HG03439 (cell line): ENCODE measurements around the gene FGA.
A peak's percentile ranks its signal among the peaks of the same experiment; 100 is the strongest.

Experiments used
- ATAC-seq: cut with Tn5 transposase; IDR thresholded peaks from one replicate; pipeline ENCODE4 v1.9.1; 2021; ENCODE audit warnings: mild to moderate bottlenecking, moderate library complexity; ENCODE audit not compliant: unreplicated experiment

The FGA gene

GRCh38 chr4:154590329-154591006 lies at the start of gene FGA:
FGA (minus strand) TSS chr4:154590742; CDS start chr4:154590687, 55 bp downstream.
- no peak for ATAC-seq

DNA sequence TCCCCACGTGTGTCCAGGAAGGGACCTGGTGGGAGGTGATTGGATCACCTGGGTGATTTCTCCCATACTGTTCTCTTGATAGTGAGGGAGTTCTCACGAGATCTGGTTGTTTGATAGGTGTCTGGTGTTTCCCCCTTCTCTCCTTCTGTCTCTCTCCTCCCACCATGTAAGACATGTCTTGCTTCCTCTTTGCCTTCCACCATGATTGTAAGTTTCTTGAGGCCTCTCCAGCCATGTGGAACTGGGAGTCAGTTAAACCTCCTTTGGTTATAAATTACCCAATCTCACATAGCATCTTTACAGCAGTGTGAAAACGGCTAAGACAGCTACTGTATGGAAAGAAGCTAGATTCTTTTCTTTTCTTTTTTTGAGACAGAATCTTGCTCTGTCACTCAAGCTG lies 43.5 kb upstream of the FGA start:
- ATAC-seq = no peak

- no peak for ATAC-seq
Measured at GRCh38 chr4:154631828-154632227, 41.3 kb upstream of the FGA start.

DNA sequence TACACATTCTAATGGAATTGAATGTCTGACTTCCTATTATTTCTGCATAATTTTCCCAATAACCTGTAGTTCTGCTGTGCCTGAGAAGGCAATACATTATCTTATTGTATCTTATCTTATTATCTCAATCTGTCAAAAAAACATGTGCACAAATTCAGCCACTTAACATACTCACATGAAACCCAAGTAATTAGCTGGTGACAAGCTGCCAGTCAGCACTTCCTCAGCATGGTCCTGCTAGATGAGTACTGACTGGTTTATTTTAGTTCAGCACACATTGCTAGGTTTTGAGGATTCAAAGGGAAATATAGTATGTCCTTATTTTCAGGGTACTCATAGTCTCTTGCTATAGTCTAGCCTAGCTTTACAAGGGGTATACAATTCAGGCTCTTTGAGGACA lies 39.8 kb upstream of the FGA start:
- no peak for ATAC-seq

DNA sequence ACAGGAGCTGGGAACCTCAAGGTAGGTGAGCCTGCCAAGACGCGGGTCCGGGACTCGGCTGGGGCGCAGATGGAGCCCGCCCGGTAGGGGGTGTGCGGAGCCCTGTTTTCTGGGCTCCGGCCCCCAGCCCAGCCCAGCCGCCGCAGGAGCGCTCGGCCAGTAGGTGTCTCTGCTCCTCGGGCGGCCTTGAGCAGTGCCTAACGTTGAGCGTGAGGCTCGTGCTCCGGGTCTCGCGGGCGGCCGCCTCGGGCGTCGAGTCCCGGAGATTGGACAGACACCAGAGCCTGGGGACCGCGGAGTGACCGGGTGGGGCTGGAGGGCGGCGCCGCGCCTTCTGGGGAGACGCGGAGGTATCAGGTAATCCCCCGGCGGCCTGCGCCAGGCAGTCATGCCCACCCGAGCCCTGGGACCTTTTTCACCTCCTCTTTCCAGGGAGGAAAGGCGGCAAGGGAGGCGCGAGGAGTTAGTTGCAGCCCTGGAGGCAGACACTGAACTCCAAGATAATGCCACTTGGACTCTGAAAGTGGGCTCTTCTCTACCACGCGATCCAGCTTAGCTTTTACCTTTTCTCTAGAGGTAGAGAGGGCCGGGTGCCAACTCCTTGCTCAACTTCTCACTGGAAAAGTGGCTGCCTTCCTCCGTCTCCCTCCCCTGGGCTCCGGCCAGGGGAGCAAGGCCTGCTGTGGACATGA lies 36.4 kb upstream of the FGA start:
- peak; percentile 94 for ATAC-seq

DNA sequence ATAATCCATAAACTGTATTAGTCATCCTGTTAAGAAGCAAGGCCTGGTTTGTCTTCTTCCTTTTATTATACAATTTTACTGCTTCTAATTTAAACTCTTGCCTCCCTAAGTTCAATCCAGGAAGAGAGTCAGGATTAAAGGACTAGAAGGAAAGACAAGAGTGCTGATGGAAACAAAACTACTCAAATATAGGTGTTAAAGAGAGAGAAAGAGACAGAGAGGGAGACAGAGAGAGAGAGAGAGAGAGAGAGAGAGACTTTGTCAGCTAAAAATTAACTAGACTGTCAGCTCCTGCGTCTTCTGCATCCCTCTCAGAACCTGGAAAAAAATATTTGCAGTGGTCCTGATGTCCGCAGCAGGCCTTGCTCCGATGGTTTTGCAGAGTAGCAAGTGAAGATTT lies 35.4 kb upstream of the FGA start:
- no peak for ATAC-seq

GRCh38 chr4:154623995-154624394 lies 33.5 kb upstream of the FGA start:
- ATAC-seq = no peak

GRCh38 chr4:154623436-154623835 lies 32.9 kb upstream of the FGA start:
- ATAC-seq = no peak

DNA sequence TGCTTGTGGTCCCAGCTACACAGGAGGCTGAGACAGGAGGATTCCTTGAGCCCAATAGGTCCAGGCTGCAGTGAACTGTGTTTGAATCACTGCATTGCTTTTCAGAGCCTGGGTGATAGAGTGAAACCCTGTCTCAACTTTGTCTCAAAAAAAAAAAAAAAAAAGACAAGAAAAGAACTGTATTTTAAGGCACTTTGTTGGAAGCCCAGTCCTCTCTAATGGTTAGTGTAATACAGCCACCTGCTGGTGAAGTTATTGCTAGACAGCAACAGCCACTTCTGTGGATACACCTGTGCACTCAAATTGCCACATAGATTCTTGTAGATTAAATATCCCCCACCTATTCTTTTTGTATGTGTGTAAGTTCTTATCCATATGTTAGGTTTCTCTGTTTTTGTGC lies 32.1 kb upstream of the FGA start:
- ATAC-seq = no peak

GRCh38 chr4:154620111-154620510 lies 29.6 kb upstream of the FGA start:
- ATAC-seq = no peak

GRCh38 chr4:154618708-154619315 lies 28.3 kb upstream of the FGA start:
- peak; percentile 68 for ATAC-seq

GRCh38 chr4:154617820-154618317 lies 27.3 kb upstream of the FGA start:
- no peak for ATAC-seq

DNA sequence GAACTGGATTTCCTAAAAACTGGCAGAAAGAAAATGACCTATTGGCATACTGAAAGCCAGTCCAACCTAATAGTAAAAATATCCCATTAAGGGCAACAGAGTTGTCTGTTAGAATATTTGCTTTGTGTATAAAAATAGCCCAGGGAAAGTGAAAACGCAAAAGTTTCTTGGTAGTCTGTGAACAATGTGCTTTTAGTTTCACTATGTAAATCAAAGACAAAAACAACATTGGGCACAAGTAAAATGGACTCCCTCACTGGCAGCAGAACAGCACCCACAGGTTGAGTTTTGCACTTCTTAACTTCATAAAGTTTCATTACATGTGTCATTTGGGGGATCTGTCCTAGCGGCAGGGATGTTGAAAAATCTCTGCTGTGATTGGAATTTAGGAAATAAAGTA lies 26.2 kb upstream of the FGA start:
- peak; percentile 94 for ATAC-seq

GRCh38 chr4:154616287-154616686 lies 25.7 kb upstream of the FGA start:
- ATAC-seq = no peak

- no peak for ATAC-seq
Measured at GRCh38 chr4:154615211-154615610, 24.7 kb upstream of the FGA start.

DNA sequence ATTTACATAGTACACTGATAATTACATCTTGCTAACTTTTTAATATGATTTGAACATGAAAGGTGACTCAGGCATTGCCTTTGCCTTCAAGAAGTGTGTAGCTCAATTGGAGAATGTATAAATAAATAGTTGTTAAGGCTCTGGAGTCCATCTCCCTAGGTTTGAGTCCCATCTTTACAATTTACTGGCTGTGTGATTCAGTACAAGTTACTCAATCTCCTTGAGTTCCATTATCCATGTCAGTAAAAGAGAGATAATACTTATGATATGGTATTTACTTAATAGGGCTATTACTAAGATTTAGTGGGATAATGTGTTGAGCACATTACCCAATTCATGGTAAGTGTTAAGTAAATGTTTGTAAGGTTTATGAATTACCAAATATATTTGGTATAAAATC lies 23.8 kb upstream of the FGA start:
- ATAC-seq = no peak

DNA sequence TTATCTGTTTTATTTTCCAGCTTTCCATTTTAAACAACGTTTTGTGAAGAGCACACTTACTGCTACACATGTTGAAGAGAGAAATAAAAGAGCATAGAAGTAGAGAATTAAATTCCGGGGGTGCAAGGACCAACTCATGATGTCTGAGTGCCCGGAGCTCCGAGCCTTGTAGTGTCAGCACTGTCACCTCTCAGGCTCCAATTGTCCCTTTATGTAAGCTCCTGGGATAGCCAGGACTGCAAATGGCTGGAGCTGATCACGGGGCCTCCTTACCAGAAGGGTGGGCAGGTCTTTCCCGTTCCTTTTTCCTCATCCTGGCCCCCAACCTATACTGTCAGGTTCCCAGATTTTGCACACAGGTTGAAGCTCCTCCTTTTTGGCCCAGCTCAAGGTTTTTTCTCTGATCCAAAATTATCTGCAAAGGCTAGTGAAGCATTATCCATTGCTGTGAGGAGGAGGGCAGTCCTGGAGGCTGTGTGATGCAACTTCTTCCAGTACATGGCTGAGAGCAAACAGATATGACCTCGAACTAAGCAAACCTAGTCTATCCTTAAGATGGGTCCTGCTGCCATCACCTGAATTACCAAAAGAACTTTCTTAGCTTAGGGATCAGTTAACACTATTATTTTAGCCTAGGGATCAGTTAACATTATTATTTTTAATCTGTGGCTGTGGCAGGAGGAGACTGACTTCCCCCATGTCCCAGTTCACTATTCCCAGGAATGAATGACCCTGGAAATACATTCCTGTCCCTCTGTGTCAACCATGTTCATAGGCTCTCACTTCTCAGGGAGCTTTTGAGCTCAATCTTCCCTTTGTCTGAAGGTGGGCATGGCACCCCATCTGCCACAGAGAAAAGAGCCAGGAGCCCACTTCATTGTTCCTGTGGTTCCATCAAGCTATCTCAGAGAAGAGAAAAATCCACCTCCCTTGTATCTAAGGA lies 22.2 kb upstream of the FGA start, which contains the start of gene FGG:
TSS of gene FGG (minus strand) at position 185 of the 943 bp plus-strand sequence. CDS start at position 138, 47 bp downstream.
- ATAC-seq = no peak

DNA sequence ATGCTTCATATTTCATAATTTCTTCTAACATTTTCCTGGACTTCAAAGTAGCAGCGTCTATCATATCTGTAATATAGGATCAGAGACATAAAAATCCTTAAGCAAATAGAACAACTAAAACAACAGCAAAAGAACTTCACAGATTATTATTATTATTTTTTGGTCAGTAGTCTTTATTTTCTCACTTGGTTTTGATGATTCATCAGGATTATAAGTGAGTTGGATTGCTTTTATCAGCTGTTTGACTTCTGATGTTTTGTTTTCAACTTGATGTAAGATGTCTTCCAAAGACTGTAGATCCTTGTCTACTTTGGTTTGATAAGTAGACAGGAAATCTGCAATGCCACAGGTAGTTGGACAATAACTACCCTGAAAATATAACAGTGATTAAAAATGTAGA lies 21.3 kb upstream of the FGA start:
- no peak for ATAC-seq

GRCh38 chr4:154610582-154610981 lies 20.0 kb upstream of the FGA start:
- no peak for ATAC-seq

GRCh38 chr4:154609532-154609931 lies 19.0 kb upstream of the FGA start:
- ATAC-seq = no peak
